ENCODE measurements around the gene RAET1L. TPM values are rescaled to one million over a fixed set of nuclear protein-coding genes. Genes with fewer than 3 reads are reported as not detected.
"Not testable (repeated sequence)": the region's sequence is repeated elsewhere in the genome, so short reads cannot be mapped to it uniquely, and the experiment has no call there.

RAET1L gene
- total RNA-seq, 2 donors from 2014 or later: not detected

GRCh38 chr6:150037526-150038201, 12.3 kb upstream of the RAET1L start:
- DNase-seq: peak in 1 of 2 donors; percentile 21
- peaks cover 9% of the 10 kb centered on the region for H3K4me1 Mint-ChIP-seq (ENCODE audit: low read depth)
- no peak overlapping the region for H3K27ac Mint-ChIP-seq
- peak overlapping the region; percentile 65 to 68 for H3K4me3 Mint-ChIP-seq
- H3K27me3 Mint-ChIP-seq (ENCODE audit: low read depth): peaks cover 93% of the 10 kb centered on the region
- no peaks in the 10 kb centered on the region for H3K9me3 Mint-ChIP-seq
- ATAC-seq (replicated peaks in 1 of 2): peak; percentile 50 to 78
- peaks cover 2 to 3% of the 10 kb centered on the region in 2 donors for H3K36me3 Mint-ChIP-seq (ENCODE audit: insufficient read depth in 2 of 2)

DNA sequence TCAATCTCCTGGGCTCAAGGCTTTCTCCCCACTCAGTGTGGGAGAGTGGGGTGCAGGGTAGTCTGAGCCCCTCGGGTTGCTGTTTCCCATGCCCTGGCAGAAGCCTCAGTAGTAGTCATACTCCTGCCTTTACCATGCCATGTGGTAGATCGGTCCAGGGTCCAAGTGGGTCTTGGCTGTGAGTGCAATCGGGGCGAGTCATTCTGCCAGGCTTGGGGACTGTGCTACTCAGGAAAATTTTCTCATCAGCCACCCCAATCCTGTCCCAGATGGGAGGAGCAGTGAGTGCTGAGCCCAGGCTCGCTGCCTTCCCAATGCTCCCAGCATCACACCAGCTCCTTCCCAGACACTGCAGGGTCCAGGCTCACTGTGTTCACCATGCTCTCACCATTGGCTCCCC, 10.7 kb upstream of the RAET1L start:
- Mint-ChIP-seq H3K27ac (no peak overlapping the region), H3K4me1 (ENCODE audit: low read depth) (peaks cover 9% of the 10 kb centered on the region), H3K4me3 (no peak overlapping the region), H3K9me3 (no peaks in the 10 kb centered on the region), H3K27me3 (ENCODE audit: low read depth) (peaks cover 93% of the 10 kb centered on the region), H3K36me3 (ENCODE audit: insufficient read depth in 2 of 2) (peaks cover 2 to 3% of the 10 kb centered on the region in 2 donors)
- DNase-seq: no peak
- no peak for ATAC-seq (replicated peaks in 1 of 2)

DNA sequence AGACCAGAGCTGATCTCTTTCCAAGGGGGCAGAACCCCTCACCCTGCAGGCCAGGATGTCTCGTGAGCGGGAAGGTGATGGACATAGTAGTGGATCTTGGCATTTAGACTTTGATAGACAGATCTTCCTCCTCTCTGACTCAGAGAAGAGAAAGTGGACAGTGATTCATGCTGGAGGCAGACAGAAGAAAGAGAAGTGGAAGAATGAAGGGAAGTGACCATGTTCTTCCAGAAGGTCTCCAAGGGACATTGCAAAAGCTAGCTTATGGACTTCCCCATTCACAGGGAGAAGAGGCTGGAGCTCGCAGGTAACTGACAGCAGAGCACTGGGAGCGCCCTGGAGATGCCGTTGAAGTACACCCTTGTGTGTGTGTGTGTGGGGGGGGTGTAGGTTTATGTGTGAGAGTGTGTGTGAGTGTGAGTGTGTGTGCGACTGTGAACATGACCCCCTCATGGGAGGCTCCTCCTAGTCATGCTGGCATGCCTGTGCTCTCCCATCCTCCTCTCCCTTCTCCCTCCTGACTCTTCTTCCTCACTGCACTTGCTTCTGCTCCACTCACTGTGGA, 8.0 kb upstream of the RAET1L start:
- DNase-seq: no peak
- Mint-ChIP-seq H3K27ac (no peak overlapping the region), H3K36me3 (ENCODE audit: insufficient read depth in 2 of 2) (peaks cover 2 to 3% of the 10 kb centered on the region in 2 donors), H3K4me3 (no peak overlapping the region), H3K4me1 (ENCODE audit: low read depth) (peaks cover 31% of the 10 kb centered on the region), H3K9me3 (no peaks in the 10 kb centered on the region), H3K27me3 (ENCODE audit: low read depth) (peaks cover 83% of the 10 kb centered on the region)
- no peak for ATAC-seq (replicated peaks in 1 of 2)

GRCh38 chr6:150032598-150032997, 7.3 kb upstream of the RAET1L start:
- no peak for ATAC-seq (replicated peaks in 1 of 2)
- no peaks in the 10 kb centered on the region for H3K9me3 Mint-ChIP-seq
- DNase-seq: no peak
- H3K36me3 Mint-ChIP-seq (ENCODE audit: insufficient read depth in 2 of 2): peaks cover 2 to 3% of the 10 kb centered on the region in 2 donors
- H3K4me3 Mint-ChIP-seq: no peak overlapping the region
- peaks cover 83% of the 10 kb centered on the region for H3K27me3 Mint-ChIP-seq (ENCODE audit: low read depth)
- H3K4me1 Mint-ChIP-seq (ENCODE audit: low read depth): peaks cover 38% of the 10 kb centered on the region
- H3K27ac Mint-ChIP-seq: no peak overlapping the region

GRCh38 chr6:150030611-150031010, 5.3 kb upstream of the RAET1L start:
- ATAC-seq (replicated peaks in 1 of 2) (peak in 1 of 2 donors; percentile 5), DNase-seq (no peak)
- H3K36me3 Mint-ChIP-seq (ENCODE audit: insufficient read depth in 2 of 2): no peaks in the 10 kb centered on the region
- H3K27ac Mint-ChIP-seq: no peak overlapping the region
- H3K9me3 Mint-ChIP-seq: no peaks in the 10 kb centered on the region
- H3K4me1 Mint-ChIP-seq (ENCODE audit: low read depth): peaks cover 38% of the 10 kb centered on the region
- no peak overlapping the region for H3K4me3 Mint-ChIP-seq
- peaks cover 83% of the 10 kb centered on the region for H3K27me3 Mint-ChIP-seq (ENCODE audit: low read depth)

DNA sequence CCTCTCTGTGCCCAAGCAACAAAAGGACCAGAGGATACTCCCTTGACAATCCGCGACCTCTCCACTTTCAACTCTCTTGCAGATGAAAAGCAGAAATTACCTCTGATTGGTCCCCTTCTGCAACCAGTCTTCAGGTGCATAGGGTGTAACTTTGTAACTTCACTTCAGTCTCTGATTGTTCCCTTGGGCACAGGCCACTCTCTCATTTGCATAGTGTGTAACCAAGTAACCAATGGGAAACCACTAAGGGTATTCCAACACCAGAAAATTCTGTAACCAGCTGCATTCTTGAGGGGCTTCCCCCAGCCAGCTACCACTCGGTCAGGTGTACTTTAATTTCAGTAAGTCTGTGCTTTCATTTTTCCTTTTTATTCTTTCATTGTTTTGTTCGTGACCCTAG, 4.4 kb upstream of the RAET1L start:
- Mint-ChIP-seq H3K27ac (no peak overlapping the region), H3K4me3 (no peak overlapping the region), H3K27me3 (ENCODE audit: low read depth) (peaks cover 83% of the 10 kb centered on the region), H3K36me3 (ENCODE audit: insufficient read depth in 2 of 2) (no peaks in the 10 kb centered on the region), H3K9me3 (no peaks in the 10 kb centered on the region), H3K4me1 (ENCODE audit: low read depth) (peaks cover 46% of the 10 kb centered on the region)
- DNase-seq (no peak), ATAC-seq (replicated peaks in 1 of 2) (peak in 1 of 2 donors; percentile 31)

DNA sequence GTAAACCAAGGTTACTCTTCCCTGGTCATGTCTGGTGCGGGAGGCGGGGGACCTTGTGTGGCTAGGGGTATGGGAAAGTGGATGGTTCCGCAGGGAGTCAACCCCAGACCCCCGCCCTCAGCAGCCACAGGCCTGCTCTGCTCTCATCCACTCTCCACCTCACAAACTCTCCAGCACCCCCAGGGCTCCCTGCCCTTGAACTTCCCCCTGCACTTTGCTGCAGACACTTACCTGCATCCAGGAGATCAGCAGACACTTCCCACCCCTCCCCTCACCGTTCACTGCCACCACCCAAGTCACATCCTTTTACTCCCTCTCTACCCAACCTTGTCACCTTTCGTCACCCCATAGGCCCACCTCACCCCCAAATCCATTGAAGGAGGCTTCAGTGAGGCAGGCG, 3.9 kb upstream of the RAET1L start:
- ATAC-seq (replicated peaks in 1 of 2): no peak
- H3K36me3 Mint-ChIP-seq (ENCODE audit: insufficient read depth in 2 of 2): no peaks in the 10 kb centered on the region
- peaks cover 51% of the 10 kb centered on the region for H3K4me1 Mint-ChIP-seq (ENCODE audit: low read depth)
- no peak for DNase-seq
- no peak overlapping the region for H3K4me3 Mint-ChIP-seq
- H3K27me3 Mint-ChIP-seq (ENCODE audit: low read depth): peaks cover 83% of the 10 kb centered on the region
- H3K27ac Mint-ChIP-seq: no peak overlapping the region
- H3K9me3 Mint-ChIP-seq: no peaks in the 10 kb centered on the region

- DNase-seq: no peak
- Mint-ChIP-seq H3K36me3 (ENCODE audit: insufficient read depth in 2 of 2) (no peaks in the 10 kb centered on the region), H3K9me3 (no peaks in the 10 kb centered on the region), H3K27me3 (ENCODE audit: low read depth) (peaks cover 82% of the 10 kb centered on the region), H3K4me3 (no peak overlapping the region), H3K27ac (no peak overlapping the region), H3K4me1 (ENCODE audit: low read depth) (peaks cover 51% of the 10 kb centered on the region)
- ATAC-seq (replicated peaks in 1 of 2): no peak
Observed at GRCh38 chr6:150028799-150029198, 3.5 kb upstream of the RAET1L start.

- ATAC-seq (replicated peaks in 1 of 2) (no peak), DNase-seq (no peak)
- Mint-ChIP-seq H3K4me1 (ENCODE audit: low read depth) (peaks cover 51% of the 10 kb centered on the region), H3K36me3 (ENCODE audit: insufficient read depth in 2 of 2) (no peaks in the 10 kb centered on the region), H3K27ac (no peak overlapping the region), H3K4me3 (no peak overlapping the region), H3K27me3 (ENCODE audit: low read depth) (peaks cover 74% of the 10 kb centered on the region), H3K9me3 (no peaks in the 10 kb centered on the region)
Observed at GRCh38 chr6:150027806-150028565, 2.7 kb upstream of the RAET1L start.

GRCh38 chr6:150026976-150027805, 1.9 kb upstream of the RAET1L start:
- Mint-ChIP-seq H3K27me3 (ENCODE audit: low read depth) (peaks cover 69% of the 10 kb centered on the region), H3K4me1 (ENCODE audit: low read depth) (peaks cover 51% of the 10 kb centered on the region), H3K9me3 (no peaks in the 10 kb centered on the region), H3K36me3 (ENCODE audit: insufficient read depth in 2 of 2) (no peaks in the 10 kb centered on the region), H3K4me3 (no peak overlapping the region), H3K27ac (no peak overlapping the region)
- DNase-seq (no peak), ATAC-seq (replicated peaks in 1 of 2) (no peak)

DNA sequence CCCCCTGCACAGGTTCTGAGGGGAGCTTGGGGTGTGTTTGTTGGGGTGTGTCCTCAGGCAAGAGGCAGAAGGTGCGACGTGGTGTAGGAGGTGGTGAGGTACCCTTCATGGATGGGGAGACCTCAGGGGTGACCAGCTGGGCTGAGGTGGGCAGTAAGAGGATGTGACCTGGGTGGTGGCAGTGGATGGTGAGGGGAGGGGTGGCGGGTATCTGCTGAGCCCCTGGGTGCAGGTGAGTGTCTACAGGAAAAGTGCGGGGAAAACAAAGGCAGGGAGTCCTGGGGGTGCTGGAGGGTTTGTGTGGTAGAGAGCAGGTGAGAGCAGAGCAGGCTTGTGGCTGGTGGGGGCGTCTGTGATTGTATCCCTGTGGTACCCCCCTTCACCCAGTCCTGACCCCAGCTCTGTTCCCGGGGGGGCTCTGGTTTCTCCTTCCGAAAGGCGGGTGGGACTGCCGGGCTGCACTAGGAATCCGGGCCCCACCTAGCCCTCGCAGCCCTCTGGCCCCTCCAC, 631 bp downstream of the RAET1L start:
- H3K4me1 Mint-ChIP-seq (ENCODE audit: low read depth): peaks cover 39% of the 10 kb centered on the region
- ATAC-seq (replicated peaks in 1 of 2): no peak
- H3K36me3 Mint-ChIP-seq (ENCODE audit: insufficient read depth in 2 of 2): no peaks in the 10 kb centered on the region
- no peak overlapping the region for H3K27ac Mint-ChIP-seq
- no peaks in the 10 kb centered on the region for H3K9me3 Mint-ChIP-seq
- H3K4me3 Mint-ChIP-seq: no peak overlapping the region
- peaks cover 69% of the 10 kb centered on the region for H3K27me3 Mint-ChIP-seq (ENCODE audit: low read depth)
- DNase-seq: no peak

DNA sequence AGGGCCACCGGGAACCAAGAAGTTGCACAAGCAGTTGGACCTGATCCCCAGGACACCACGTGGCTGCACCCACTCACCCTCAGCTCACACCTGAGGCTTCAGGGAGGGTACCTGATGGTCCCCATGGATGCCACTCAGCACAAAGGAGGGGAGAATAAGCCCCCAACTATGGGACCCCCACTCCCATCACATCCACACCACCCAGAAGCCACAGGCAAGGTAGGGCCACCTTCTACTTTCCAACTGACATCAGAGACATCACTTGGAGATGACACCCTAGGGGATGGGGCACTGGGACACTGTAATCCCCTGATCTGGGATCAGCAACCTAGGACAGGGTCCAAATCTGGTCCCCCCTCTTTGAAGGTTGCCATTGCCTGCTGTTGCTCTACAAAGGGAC, 1.3 kb downstream of the RAET1L start:
- H3K9me3 Mint-ChIP-seq; H3K36me3 Mint-ChIP-seq (ENCODE audit: insufficient read depth in 2 of 2); ATAC-seq (replicated peaks in 1 of 2); H3K4me3 Mint-ChIP-seq; DNase-seq; H3K27ac Mint-ChIP-seq: not testable (repeated sequence)
- H3K27me3 Mint-ChIP-seq (ENCODE audit: low read depth): peaks cover 67% of the 10 kb centered on the region
- peaks cover 32% of the 10 kb centered on the region for H3K4me1 Mint-ChIP-seq (ENCODE audit: low read depth)
